ENCODE results near the gene OVCA2. TPM values are rescaled to one million over a fixed set of nuclear protein-coding genes. Genes with fewer than 3 reads are reported as not detected.

Gene OVCA2
- total RNA-seq, 1 experiment from 2014 or later: 33.5 TPM

DNA sequence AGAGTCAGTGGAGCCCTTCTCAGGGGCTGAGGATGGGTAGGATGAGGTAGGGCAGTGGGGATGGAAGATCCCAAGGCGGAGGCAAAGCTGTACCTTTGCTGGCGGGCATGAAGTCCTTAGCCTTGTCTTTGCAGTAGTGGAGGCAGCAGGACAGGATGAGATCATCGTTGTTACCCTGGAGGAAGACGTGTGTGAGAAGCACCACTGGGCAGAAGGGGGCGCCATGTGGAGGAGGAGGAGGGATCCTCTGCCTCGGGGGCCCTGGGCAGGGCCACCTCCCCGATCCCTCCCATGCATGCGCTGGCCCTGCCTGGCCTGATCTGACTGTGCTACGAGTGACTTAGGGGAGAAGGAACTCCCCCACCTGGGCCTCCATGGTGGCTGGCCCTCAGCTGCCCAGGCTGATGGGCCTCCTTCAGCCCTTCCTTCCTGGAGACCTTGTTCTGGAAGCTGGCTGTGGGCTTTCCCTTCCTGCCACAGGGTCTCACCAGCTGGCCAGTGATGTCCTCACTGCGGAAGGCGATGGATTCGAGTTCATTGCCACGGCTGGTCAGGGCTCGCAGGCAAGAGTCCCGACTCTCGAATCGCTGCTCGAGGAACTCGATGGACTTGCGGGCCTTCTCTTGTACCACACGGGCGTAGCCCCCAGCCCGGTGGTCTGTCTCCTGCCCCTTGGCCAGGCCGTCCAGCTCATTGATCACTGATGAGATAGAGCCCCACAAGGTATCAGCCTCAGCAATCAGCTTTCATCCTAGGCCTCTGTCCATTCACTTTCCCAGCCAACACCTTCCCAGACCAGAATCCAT is 23.4 kb downstream of the OVCA2 start:
- ChIA-PET CTCF (interaction anchor here (0.5 to 2.8 kb wide), 5 partner anchors 11 to 1092 kb away, joined by 3 to 13 read pairs (median 5); partner anchors contain the start of gene HIC1), POLR2A (no interaction called here)
- intact Hi-C loops (cut with micrococcal nuclease): no loop called here
- no peaks in the 10 kb centered on the region for H3K4me1 Mint-ChIP-seq (ENCODE audit: insufficient read depth, unreplicated experiment)
- TF ChIP-seq, protein P1, sequence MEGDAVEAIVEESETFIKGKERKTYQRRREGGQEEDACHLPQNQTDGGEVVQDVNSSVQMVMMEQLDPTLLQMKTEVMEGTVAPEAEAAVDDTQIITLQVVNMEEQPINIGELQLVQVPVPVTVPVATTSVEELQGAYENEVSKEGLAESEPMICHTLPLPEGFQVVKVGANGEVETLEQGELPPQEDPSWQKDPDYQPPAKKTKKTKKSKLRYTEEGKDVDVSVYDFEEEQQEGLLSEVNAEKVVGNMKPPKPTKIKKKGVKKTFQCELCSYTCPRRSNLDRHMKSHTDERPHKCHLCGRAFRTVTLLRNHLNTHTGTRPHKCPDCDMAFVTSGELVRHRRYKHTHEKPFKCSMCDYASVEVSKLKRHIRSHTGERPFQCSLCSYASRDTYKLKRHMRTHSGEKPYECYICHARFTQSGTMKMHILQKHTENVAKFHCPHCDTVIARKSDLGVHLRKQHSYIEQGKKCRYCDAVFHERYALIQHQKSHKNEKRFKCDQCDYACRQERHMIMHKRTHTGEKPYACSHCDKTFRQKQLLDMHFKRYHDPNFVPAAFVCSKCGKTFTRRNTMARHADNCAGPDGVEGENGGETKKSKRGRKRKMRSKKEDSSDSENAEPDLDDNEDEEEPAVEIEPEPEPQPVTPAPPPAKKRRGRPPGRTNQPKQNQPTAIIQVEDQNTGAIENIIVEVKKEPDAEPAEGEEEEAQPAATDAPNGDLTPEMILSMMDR (IDR thresholded peaks at IDR 0.05; ENCODE audit: unreplicated experiment): peak; percentile 23
- no peak overlapping the region for H3K4me3 Mint-ChIP-seq (ENCODE audit: unreplicated experiment)
- H3K9me3 Mint-ChIP-seq (ENCODE audit: unreplicated experiment): no peaks in the 10 kb centered on the region
- no peaks in the 10 kb centered on the region for H3K27me3 Mint-ChIP-seq (ENCODE audit: insufficient read depth, unreplicated experiment)
- H3K27ac Mint-ChIP-seq (ENCODE audit: low read depth, unreplicated experiment): peak overlapping the region; percentile 61
- no TSS peak for BruUV-seq (replicated peaks)
- peak; percentile 46 for DNase-seq (ENCODE audit: unreplicated experiment)
- H3K36me3 Mint-ChIP-seq (ENCODE audit: insufficient read depth, unreplicated experiment): peaks cover 5% of the 10 kb centered on the region

DNA sequence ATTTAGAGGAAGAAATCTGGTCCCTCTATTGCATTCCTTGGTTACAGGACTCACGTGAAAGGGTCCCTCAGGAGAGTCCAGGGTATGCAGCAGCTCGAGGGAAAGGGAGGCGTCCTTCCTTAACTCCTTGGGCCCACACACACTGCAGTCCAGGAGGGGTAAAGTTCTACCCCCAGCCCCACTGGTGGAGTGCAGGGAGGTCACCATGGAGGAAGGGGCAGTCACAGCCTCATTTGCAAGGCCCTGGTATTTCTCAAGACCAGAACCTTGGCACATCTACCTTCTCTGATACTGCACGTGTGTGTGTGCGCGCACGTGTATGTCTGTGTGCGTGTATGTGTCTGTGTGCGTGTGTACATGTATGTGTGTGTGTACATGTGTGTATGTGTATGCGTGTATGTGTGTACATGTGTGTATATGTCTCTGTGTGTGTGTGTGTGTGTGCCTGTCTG is 24.2 kb downstream of the OVCA2 start:
- Mint-ChIP-seq H3K4me1 (ENCODE audit: insufficient read depth, unreplicated experiment) (no peaks in the 10 kb centered on the region), H3K36me3 (ENCODE audit: insufficient read depth, unreplicated experiment) (peaks cover 12% of the 10 kb centered on the region), H3K4me3 (ENCODE audit: unreplicated experiment) (no peak overlapping the region), H3K27ac (ENCODE audit: low read depth, unreplicated experiment) (no peak overlapping the region), H3K9me3 (ENCODE audit: unreplicated experiment) (no peaks in the 10 kb centered on the region), H3K27me3 (ENCODE audit: insufficient read depth, unreplicated experiment) (no peaks in the 10 kb centered on the region)
- no TSS peak for BruUV-seq (replicated peaks)
- TF ChIP-seq, protein P1 (IDR thresholded peaks at IDR 0.05; ENCODE audit: unreplicated experiment): no peak
- no peak for DNase-seq (ENCODE audit: unreplicated experiment)
- intact Hi-C loops (cut with micrococcal nuclease): no loop called here
- ChIA-PET CTCF (interaction anchor here (0.5 to 2.8 kb wide), 5 partner anchors 11 to 1093 kb away, joined by 3 to 13 read pairs (median 5); partner anchors contain the start of gene HIC1), POLR2A (no interaction called here)

DNA sequence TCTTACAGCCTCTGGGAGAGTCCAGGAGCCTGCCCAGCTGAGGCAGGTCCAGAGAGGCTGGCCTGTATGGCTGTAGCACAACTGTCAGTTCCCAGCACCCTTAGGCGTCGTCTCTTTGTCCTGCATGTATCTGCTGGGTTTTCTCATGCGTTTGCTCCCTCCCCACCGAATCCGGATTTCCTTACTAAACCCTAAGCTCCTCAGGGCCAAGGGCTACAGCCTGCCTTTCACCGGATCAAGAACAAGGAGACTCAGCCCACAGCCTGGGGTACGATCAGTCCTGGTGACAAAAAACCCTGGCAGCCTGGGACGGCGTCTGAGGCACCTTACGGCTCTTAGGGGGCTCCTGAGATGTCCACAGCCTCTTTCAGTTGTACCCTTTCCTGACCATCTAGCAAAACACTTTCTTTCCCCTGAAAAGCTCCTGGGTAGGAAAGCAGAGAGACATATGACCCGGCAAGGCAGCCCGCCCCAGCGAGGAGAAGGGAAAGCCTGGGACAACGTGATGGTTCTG is 25.3 kb downstream of the OVCA2 start:
- Mint-ChIP-seq H3K36me3 (ENCODE audit: insufficient read depth, unreplicated experiment) (peaks cover 18% of the 10 kb centered on the region), H3K27ac (ENCODE audit: low read depth, unreplicated experiment) (no peak overlapping the region), H3K4me1 (ENCODE audit: insufficient read depth, unreplicated experiment) (no peaks in the 10 kb centered on the region), H3K9me3 (ENCODE audit: unreplicated experiment) (no peaks in the 10 kb centered on the region), H3K27me3 (ENCODE audit: insufficient read depth, unreplicated experiment) (no peaks in the 10 kb centered on the region), H3K4me3 (ENCODE audit: unreplicated experiment) (no peak overlapping the region)
- TF ChIP-seq, protein P1 (IDR thresholded peaks at IDR 0.05; ENCODE audit: unreplicated experiment): no peak
- intact Hi-C loops (cut with micrococcal nuclease): no loop called here
- no peak for DNase-seq (ENCODE audit: unreplicated experiment)
- POLR2A ChIA-PET: interaction anchor here (0.7 kb wide), 1 partner anchor 91 kb away, joined by 3 read pairs; no protein-coding TSS in a partner anchor
- CTCF ChIA-PET: interaction anchor here (0.6 kb wide), 1 partner anchor 176 kb away, joined by 3 read pairs; no protein-coding TSS in a partner anchor
- BruUV-seq (replicated peaks): no TSS peak

DNA sequence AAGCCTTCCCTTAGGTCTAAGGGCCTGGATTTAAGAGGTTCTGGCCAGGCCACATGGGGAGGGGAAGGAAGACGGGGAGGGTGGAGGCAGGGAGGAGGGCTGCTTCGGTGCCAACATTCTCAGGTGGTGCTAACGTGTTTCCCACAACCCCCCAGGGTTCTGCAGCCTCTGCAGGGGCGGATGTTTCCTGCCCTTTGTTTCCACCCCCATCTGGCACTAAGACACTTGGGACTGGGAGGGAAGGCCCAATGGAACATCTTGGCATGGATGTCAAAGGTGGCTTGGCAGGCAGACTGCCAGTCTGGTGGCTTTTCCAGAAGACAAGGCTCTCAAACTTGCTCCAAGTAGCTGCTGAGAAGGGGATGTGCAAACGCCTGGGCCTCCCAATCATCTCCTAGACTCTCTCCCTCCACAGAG is 25.8 kb downstream of the OVCA2 start:
- Mint-ChIP-seq H3K27ac (ENCODE audit: low read depth, unreplicated experiment) (no peak overlapping the region), H3K36me3 (ENCODE audit: insufficient read depth, unreplicated experiment) (peaks cover 18% of the 10 kb centered on the region), H3K4me3 (ENCODE audit: unreplicated experiment) (no peak overlapping the region), H3K9me3 (ENCODE audit: unreplicated experiment) (no peaks in the 10 kb centered on the region), H3K4me1 (ENCODE audit: insufficient read depth, unreplicated experiment) (no peaks in the 10 kb centered on the region), H3K27me3 (ENCODE audit: insufficient read depth, unreplicated experiment) (no peaks in the 10 kb centered on the region)
- ChIA-PET CTCF (interaction anchor here (0.6 to 1.7 kb wide), 2 partner anchors 14 to 16 kb away, joined by 3 to 6 read pairs; no protein-coding TSS in a partner anchor), POLR2A (no interaction called here)
- TF ChIP-seq, protein P1 (IDR thresholded peaks at IDR 0.05; ENCODE audit: unreplicated experiment): no peak
- intact Hi-C loops (cut with micrococcal nuclease): no loop called here
- BruUV-seq (replicated peaks): no TSS peak
- no peak for DNase-seq (ENCODE audit: unreplicated experiment)
